Islet of Langerhans (tissue), 1 donor: Measurements from ENCODE around the gene DNAI1.

ENCODE experiments used
- FAIRE-seq: peaks from one replicate; lab custom pipeline; 2011; peaks lifted over from hg19 to GRCh38; lab: Jason Lieb, UNC

DNAI1 gene

DNA sequence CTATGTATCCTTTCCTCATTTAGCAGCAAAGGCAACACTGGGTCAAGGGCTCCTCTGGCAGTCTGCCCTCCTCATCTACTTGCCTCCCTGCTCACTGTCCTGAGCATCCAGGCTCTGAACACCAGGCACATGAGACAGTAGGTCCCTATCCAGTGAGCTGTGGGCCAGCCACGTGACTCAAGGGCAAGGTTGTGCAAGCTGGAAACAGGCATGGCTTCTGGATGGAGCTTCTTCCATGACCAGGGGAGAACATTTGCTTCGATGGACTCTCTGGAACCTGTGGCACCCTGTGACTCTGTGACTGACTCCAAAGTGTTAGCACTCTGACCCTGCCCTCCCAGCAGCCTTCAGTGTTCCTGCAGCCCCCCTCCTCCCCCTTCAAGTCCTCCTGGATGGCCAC lies 33.0 kb downstream of the DNAI1 start:
- no peak for FAIRE-seq

DNA sequence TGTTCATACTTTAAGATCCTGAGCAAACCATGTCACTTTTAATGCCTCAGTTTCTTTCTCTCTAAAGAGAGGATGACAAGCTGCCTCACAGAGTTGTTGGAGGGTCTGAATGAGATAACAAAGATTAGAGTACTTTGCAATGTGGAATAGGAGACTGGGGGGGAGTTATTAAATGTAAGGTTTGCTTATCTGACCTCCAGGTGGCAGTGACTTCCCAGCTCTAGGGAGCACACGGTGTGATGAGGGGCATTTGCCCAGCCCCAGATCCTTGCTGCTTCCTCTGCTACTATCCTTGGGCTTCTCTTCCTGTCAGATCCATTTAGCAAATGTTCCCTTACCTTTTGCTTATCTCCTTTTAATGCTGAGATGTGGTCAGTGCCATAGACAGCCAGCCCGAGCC lies 33.4 kb downstream of the DNAI1 start:
- FAIRE-seq, result no peak

DNA sequence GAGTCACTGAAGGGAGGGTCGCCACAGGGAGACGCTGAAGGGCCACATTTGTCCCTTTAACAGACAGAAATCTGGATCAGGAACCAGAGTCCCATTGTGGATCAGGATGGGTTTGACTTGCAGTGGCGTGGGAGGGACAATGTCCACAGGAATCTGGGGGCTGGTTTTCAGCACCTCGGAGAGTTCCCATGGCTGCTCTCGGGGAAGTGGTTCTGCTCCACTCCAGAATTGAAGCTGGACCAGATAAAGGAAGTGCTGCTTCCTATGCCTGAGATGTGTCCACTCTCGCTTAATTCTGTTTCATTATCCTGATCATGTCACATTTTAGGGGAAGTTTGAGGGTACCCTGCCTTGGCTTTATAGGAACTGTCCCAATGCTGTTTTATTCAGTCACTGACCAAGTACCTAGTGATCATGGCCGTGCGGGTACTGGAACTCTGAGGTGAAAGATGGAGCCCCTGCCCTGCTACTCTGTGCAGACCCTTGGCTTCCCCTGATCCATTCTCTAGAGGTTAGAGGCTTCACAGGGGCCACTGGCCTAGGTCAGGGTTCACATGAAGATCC lies 35.4 kb downstream of the DNAI1 start:
- FAIRE-seq, result no peak

DNA sequence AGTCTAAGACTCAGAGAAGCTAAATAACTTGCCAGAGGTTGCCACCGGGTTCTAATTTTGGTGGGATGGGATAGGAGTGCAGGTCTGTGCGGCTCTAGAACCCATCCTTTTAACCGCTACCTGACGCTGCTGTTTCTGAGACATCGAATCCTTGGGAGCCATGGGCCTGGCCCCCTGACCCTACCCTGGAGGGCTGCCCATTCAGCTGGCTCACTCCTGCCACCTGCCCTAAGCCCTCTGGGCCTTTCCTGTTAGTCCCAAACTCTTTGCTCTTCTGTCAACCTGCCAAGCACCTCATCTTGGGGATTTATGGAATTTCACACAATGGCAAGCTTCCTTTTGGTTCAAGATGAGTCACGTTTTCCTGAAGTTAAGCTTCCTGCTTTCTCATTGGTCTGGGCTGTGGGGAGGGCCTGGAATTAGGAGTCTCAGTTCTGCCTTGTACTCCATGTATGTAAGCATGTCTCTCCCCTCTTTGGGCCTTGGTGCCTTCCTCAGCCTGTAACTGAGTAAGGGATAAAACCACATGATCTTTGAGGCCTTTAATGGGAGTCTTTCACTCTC lies 37.6 kb downstream of the DNAI1 start:
- FAIRE-seq, result no peak

DNA sequence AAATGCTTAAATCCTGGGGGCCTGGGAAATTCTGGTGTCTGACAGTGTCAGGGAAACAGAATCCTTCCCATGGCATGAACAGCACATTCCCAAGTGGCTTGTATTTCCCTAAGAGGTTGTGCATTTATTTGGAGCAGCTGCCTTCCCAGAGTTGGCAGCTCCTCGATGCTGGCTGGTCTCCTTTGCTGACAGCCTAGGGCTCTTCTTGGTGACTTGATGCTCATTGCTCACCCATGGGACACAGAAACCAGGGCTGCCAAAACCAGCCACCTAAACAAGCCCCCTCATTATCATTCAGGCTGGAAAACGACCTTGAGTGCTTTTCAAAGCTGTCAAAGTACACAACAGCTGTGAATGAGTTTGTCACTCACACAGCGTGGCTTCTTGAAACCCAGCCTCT lies 39.9 kb downstream of the DNAI1 start:
- FAIRE-seq, result no peak

DNA sequence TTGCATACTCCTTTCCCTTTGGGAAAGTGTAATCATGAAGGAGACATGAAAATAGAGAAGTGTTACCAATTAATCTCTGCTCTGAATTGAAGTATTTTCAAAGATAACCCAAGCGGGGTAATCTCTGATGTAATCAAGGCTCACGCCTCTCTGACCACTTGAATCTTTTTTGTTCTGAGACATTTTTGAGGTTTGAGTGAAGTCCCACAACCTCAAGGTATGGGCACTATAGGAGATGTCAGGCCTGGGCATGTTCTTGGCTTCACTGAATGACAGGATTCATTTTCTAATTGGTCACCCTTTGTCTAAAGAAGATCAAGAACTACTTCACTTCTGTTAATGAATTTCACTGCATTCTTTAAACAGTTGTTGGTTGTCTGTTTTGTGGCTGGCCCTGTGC lies 40.5 kb downstream of the DNAI1 start:
- FAIRE-seq, result no peak

DNA sequence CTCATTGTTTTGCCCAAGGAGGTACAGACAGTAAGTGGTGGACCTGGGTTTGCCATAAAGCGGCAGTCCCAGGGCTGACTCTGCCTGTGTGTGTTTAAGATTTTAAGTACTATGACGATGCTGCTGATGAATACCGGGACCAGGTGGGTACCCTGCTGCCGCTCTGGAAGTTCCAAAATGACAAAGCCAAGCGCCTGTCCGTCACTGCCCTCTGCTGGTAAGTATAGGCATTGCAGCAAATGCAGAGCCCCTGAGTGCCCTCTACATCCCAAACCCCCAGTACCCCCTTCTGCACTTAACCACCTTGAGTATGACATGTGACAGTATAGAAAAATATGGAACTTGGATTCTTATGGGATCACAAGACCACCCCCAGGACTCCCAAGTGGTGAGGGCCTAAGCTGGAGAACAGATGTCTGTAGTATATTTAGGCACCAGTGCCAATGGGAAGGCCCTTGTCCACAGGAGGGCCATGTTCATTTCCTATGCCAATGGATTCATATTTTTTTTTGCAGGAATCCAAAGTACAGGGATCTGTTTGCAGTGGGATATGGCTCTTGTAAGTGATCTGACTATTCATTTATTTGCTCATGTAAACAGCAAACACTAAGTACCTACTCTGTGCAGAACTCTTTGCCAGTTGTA lies 42.1 kb downstream of the DNAI1 start:
- FAIRE-seq, result no peak

DNA sequence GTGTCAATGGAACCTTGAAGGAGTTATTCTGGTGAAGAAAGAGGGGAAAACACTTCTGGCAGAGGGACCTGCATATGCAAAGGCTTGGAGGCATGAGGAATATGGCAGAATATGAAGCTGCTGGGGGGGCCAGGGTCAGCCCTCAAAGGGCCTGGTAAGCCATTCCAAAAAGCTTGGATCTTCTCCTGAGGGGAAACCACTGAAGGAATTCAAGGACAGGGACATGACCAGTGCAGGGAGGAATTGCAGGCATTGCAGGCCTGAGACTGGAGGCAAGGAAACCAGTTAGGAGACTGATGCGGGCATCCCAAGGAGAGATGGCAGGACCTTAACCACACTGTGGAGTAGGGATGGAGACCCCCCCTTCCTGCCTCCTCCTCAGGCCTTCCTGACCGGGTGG lies 42.8 kb downstream of the DNAI1 start:
- FAIRE-seq, result no peak

DNA sequence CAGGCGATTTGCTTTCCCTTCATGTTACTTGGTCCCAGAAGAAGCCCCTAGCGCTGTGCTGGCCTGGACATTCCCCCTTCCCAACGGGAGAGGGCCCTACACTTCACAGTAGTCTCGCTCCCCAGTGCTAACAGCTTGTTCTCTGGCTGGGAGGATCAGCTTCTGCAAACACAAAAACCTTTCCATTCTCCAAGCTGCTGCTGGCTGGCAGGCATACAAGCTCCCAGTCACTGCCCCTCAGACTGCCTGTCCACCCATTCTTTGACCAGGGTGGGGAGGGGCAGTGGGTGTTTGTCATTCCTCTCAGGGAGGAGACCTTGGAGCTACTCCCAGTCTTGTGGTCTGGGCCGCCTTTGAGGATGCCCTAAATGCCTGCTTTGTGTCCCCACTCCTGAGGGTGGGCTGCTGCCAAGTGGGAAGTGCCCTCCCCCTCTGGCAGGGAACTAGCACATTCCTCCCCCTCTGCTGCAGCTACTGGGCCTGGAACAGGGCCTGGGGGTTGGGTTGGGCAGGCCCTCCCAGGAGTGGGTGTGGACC lies 43.4 kb downstream of the DNAI1 start:
- no peak for FAIRE-seq

DNA sequence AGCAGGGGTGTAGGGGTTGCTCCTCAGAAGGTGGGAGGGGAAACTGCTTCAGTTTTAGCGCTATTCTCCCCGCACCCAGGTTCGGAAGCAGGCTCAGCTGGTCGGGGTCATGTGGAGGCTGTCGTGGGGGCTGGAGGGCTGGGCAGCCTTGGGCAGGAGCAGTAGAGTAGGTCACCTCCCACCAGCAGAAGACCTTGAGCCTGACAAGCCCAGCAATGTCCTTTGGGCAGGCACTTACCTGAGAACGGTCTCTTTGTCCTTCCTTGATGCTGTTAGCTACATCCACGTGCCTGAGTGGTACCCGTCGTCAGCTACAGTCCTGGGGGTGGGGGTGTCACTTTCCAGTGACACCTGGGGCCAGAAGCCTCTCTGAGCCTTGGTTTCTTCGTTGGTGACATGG lies 43.9 kb downstream of the DNAI1 start:
- FAIRE-seq, result no peak

DNA sequence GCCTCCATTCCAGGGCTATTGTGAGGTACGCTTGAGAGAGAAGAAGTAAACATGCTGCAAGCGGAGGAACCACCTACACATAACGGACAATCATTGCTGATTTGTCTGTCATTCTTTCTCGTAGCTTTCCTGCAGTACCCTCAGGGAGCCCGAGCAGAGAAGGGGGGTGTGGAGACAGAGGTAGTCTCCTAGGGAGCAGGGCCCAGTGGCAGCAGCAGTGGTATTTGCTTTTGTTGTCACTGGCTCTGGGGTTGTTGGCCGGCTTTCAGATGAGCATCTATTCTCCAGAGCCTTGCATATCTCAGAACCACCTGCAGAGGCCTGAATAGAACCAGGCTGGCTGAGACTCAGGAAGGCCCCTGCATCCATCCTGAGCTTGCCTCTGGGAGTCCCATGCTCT lies 44.3 kb downstream of the DNAI1 start:
- FAIRE-seq, result no peak

DNA sequence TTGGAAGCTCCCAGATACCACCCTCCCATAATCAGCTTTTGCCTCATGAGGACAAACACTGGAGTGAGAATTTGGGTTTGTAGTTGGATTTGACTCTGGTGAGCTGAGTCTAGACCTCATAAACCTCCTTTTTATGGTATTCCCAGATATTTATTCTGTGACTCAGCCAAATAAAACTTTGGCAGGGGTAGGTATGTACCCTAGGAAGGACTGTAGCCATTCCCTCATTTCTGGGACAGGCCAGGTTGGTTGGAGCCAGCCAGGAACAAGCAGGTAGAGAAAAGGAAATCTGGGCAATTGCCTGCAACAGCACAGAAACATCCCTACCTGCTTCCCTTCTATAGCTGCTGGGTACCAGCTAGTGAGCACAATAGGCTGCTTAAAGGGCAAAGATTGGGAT lies 44.8 kb downstream of the DNAI1 start:
- no peak for FAIRE-seq

DNA sequence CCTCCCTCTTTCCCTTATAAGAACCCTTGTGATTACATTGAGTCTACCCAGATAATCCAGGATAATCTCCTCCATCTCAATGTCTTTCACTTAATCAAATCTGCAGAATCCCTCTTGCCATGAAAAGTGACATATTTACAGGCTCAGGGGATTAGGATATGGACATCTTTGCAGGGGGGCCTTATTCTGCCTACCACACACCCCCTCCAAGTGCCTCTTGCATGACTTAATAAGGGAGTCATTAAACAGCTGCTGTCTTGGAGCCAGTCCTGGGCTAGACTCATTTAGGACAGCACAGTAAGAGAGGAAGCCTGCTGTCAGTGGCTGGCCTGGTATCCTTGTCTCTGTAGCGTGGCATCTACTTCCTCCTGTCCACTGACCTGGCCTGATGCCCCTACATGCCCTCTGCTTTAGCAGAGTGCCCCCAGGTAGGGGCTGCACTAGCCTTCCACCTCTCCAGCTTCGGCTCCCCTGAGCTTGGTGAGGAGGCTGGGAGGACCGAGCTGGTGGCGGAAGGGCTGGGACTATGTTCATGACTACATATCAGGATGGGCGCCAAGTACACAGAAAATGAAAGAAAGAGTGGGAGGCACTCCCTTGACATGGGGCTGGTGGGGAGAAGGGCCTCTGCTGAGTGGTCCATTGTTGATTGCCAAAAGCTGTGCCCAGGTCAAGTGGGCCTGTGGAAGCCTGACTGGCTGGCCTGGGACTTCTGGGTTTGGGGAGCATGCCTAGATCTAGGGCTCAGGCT lies 46.9 kb downstream of the DNAI1 start:
- FAIRE-seq, result no peak

DNA sequence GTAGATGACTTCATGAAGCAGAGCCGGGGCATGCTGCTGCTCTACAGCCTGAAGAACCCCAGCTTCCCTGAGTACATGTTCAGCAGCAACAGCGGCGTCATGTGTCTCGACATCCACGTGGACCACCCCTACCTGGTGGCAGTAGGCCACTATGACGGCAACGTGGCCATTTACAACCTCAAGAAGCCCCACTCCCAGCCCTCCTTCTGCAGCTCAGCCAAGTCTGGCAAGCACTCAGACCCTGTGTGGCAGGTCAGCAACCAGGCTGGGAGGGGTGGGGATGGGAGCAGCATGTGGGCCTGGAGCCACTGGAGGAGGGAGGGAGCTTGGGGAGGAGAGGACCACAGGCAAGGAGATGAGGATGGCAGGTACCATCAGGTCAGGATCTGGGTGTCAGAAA lies 48.0 kb downstream of the DNAI1 start:
- FAIRE-seq, result no peak

DNA sequence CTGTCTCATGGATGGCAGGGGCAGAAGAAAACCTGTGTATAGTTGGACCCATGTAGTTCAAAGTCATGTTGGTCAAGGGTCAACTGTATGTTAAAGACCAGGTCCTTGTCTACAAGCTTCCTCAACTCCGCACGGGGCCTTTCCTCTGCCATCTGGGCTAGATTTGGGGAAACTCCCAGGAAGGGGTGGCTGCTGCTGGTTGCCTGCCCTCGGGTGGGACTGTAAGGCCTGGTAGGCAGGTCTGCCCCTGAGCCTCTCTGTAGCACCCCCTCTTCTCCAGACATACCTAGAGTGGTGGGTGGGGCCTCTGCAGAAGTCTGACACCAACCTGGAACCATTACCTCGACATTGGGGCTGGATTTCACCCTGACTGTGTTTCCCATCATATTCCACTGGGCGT lies 49.0 kb downstream of the DNAI1 start:
- FAIRE-seq, result no peak

DNA sequence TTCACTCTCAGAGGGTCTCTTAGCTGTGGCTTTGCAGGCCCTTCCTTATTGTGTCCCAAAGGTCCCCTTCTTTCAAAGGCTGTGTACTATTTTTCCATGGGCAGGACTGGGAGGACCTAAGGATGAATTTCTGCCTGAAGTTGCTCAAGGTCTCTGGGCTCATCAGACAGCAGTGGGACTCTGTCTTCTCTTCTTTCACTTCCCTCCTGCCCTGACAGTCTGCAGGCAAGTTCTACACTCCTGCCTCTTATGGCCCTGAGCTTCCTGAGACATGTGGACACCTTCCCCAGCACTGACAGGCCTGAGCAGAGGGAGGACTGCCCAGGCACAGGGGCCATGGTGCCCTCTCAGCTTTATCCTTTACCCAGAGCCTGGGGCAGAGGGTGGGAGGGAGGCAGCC lies 49.4 kb downstream of the DNAI1 start:
- FAIRE-seq, result no peak

DNA sequence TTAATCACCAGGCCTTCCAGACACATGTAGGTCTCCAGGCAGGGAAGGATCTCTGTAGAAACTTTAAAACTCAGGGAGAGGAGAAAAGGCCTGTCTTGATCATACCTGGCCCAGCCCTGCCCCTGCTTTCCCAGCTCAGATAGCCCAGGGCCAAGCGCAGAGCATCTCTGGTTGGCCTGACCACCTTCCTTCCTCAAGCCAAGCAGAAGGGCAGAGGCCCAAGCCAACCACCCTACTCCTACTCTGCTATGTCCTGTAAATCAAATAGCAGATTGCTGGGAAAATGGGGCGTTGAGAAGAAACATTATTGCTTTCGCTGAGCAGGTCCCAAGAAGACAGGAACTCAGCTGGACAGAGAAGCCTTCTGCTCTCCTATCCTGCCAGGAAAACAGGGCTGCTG lies 49.9 kb downstream of the DNAI1 start:
- FAIRE-seq, result no peak

DNA sequence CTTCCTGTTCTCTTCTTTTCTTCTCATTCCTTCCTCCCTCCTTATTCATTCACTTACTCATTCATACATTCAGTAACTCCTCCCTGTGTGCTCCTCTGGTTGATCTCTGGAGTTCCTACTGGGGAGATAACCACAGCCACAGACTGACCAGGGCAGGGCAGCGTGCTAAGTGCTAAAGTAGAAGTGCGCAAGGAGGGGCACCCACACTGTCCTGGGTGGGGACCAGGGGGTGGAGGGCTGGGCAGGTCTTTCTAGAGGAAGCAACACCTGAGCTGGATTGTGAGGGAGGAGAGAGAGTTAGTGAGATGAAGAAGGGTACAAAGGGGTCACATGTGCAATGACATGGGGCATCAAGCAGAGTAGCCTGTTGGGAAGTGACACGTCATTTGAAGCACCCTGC lies 50.3 kb downstream of the DNAI1 start:
- FAIRE-seq, result no peak

DNA sequence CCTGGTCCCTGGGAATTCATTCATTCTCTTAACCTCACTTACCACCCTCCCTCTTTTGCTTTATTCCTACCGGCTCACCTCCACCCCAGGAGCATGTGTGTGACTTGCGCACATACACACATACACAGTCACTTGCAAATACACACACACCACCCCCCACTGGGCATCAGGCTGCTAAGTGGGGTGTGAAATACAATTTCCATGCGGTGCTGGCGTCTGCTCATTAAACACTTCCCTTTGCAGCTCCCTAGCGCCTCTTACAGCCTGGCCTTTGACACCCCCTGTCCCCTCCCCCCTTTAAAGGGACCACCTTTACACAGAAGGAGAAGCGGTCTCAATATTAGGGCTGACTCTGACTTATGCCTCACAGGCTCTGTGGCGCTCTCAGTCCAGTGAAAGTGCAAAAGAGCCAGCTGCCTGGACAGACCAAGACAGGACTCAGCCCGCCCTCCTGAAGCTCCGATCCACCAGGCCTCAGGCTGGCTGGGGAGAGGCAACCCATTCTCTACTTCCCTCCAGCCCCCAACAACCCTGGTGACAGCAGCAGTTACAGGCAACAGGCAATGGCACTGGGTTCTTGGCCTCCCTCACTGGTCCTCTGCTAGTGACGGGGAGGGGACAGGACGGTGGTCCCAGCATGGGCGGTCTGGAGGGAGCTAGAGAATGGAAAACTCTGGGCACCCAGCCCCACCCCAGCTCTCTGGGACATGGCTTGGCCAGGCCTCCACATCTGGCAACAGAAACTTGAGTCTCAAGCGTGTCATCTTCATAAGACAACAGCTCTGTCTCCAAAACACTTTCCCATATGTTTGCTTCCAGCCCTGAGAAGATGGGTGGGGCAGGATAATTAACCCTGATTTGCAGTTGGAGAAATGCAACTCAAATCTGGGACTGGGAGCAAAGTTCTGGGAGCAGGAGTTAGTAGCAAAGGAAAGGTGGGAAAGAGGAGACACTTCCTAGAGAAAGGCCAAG lies 52.2 kb downstream of the DNAI1 start:
- no peak for FAIRE-seq

DNA sequence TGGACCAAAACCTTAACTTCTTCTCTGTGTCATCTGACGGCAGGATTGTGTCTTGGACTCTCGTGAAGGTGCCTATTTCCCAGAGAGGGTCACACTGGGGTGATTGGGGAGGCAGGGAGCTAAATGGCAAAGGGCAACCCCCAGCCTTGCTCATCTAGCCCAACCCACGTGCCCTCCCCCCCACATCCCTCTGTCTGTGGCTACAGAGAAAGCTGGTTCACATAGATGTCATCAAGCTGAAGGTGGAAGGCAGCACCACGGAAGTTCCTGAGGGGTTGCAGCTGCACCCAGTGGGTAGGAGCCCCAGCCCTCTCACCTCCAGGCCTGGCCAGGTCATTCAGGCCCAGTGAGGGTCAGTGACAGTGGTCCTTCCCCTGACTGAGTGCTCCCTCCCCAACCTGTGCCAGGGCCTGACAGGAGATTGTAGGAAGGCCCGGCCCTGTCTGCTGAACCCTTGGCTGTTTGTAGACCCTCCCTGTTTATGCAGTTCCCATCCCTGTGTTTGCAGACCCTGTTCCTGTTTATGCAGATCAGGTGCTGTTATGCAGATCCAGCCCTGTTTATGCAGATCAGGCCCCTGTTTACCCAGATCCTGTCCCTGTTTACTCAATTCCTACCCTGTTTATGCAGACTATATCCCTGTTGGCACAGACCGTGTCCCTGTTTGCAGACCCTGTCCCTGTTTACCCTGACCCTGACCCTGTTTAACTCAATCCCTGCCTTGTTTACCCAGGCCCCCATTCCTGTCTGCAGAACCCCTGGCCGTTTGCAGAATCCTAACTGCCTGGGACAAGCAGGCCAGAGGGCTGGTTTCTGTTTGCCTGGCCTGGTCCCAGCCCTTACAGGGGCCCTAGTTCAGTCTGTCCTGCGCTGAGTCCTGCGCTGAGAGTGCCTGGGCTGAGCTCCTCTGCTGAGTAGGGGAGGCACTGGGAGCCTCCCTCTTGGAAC lies 53.8 kb downstream of the DNAI1 start:
- FAIRE-seq, result no peak
